Astrocyte (in vitro differentiated cells and primary cell): Measurements from ENCODE around the gene IDI2. TPM values are rescaled to one million over a fixed set of nuclear protein-coding genes. Genes with fewer than 3 reads are reported as not detected.

Experiments used
- DNase-seq: peaks from one replicate; pipeline ENCODE4 v3.0.0-alpha.2; 2010; ENCODE audit warnings: low read depth
- FAIRE-seq: peaks from 2 replicates; lab custom pipeline; 2011; peaks lifted over from hg19 to GRCh38; lab: Jason Lieb, UNC
- H2AFZ ChIP-seq: 2 replicates; pipeline ENCODE4 v1.6.0; 2012; ENCODE audit warnings: low read depth, low read length, inconsistent platforms
- H3K27ac ChIP-seq: 2 replicates; pipeline ENCODE4 v1.5.1; 2011; ENCODE audit warnings: low read depth, low read length, inconsistent platforms
- H3K27me3 ChIP-seq: 2 replicates; pipeline ENCODE4 v1.6.0; 2011; ENCODE audit warnings: low read length, inconsistent platforms; ENCODE audit not compliant: insufficient read depth
- H3K36me3 ChIP-seq: 2 replicates; pipeline ENCODE4 v1.5.1; 2011; ENCODE audit warnings: low read length, inconsistent platforms; ENCODE audit not compliant: insufficient read depth
- H3K4me1 ChIP-seq: 2 replicates; pipeline ENCODE4 v1.5.1; 2011; ENCODE audit warnings: low read length, inconsistent platforms; ENCODE audit not compliant: insufficient read depth
- H3K4me2 ChIP-seq: 2 replicates; pipeline ENCODE4 v1.6.0; 2012; ENCODE audit warnings: low read length, inconsistent platforms
- H3K4me3 ChIP-seq: 2 replicates; pipeline ENCODE4 v1.5.1; 2011; ENCODE audit warnings: low read depth, mild to moderate bottlenecking, low read length, inconsistent platforms; ENCODE audit not compliant: insufficient read depth
- H3K79me2 ChIP-seq: 2 replicates; pipeline ENCODE4 v1.6.0; 2012; ENCODE audit warnings: mild to moderate bottlenecking, low read length, inconsistent platforms; ENCODE audit not compliant: insufficient read depth
- H3K9ac ChIP-seq: 2 replicates; pipeline ENCODE4 v1.6.0; 2012; ENCODE audit warnings: mild to moderate bottlenecking, low read length, inconsistent platforms
- H3K9me3 ChIP-seq: 2 replicates; pipeline ENCODE4 v1.5.1; 2012; ENCODE audit warnings: low read depth, mild to moderate bottlenecking, low read length, inconsistent platforms; ENCODE audit not compliant: insufficient read depth
- H4K20me1 ChIP-seq: 2 replicates; pipeline ENCODE4 v1.6.0; 2012; ENCODE audit warnings: low read length, inconsistent platforms; ENCODE audit not compliant: insufficient read depth
- H3K27ac Mint-ChIP-seq: one replicate; pipeline ENCODE4 v1.8.0; 2021; ENCODE audit warnings: mild to moderate bottlenecking, mixed read lengths; ENCODE audit not compliant: unreplicated experiment
- H3K27me3 Mint-ChIP-seq: one replicate; pipeline ENCODE4 v1.8.0; 2021; ENCODE audit warnings: low read depth, mixed read lengths; ENCODE audit not compliant: unreplicated experiment
- H3K36me3 Mint-ChIP-seq: one replicate; pipeline ENCODE4 v1.8.0; 2021; ENCODE audit warnings: low read depth, mixed read lengths; ENCODE audit not compliant: unreplicated experiment
- H3K4me1 Mint-ChIP-seq: one replicate; pipeline ENCODE4 v1.8.0; 2021; ENCODE audit warnings: low read depth, mixed read lengths; ENCODE audit not compliant: unreplicated experiment
- H3K4me3 Mint-ChIP-seq: one replicate; pipeline ENCODE4 v1.8.0; 2021; ENCODE audit warnings: mild to moderate bottlenecking, moderate library complexity, mixed read lengths; ENCODE audit not compliant: unreplicated experiment
- H3K9me3 Mint-ChIP-seq: one replicate; pipeline ENCODE4 v1.8.0; 2021; ENCODE audit warnings: mild to moderate bottlenecking, mixed read lengths; ENCODE audit not compliant: unreplicated experiment
- CTCF ChIP-seq: IDR thresholded peaks from 2 replicates; pipeline ENCODE4 v1.5.1; 2011; ENCODE audit warnings: low read depth, mild to moderate bottlenecking, inconsistent platforms, low read length, moderate library complexity; ENCODE audit not compliant: insufficient read depth
- EZH2 ChIP-seq: IDR thresholded peaks from 2 replicates; pipeline ENCODE4 v1.6.1; 2012; ENCODE audit warnings: mild to moderate bottlenecking, low read length, inconsistent platforms; ENCODE audit not compliant: insufficient read depth
- total RNA-seq: library from RNA; stranded (reverse); gene quantifications from 2 replicates; pipeline ENCODE4 v1.2.1, GENCODE V29; 2021

Gene IDI2
- total RNA-seq, 1 donor from 2014 or later, result not detected

- FAIRE-seq, result peak; percentile 54
- TF ChIP-seq CTCF (no peak), EZH2 (no peak)
- H3K27ac Mint-ChIP-seq, result no peak overlapping the region
These were observed 36.5 kb upstream of the IDI2 start for GRCh38 chr10:1061930-1062774.

GRCh38 chr10:1059902-1060301 is 34.2 kb upstream of the IDI2 start:
- Histone ChIP-seq H3K79me2 (peaks cover 88% of the 10 kb centered on the region), H3K4me3 (no peak overlapping the region), H4K20me1 (peaks cover 46% of the 10 kb centered on the region), H3K27ac (no peak overlapping the region), H3K9me3 (no peaks in the 10 kb centered on the region), H3K36me3 (peaks cover 6% of the 10 kb centered on the region), H3K27me3 (no peaks in the 10 kb centered on the region), H3K4me1 (peaks cover 29% of the 10 kb centered on the region), H3K9ac (no peak overlapping the region), H3K4me2 (no peak overlapping the region), H2AFZ (no peak overlapping the region)
- Mint-ChIP-seq H3K4me1 (peaks cover 21% of the 10 kb centered on the region), H3K27me3 (no peaks in the 10 kb centered on the region), H3K36me3 (no peaks in the 10 kb centered on the region), H3K4me3 (no peak overlapping the region), H3K9me3 (no peaks in the 10 kb centered on the region), H3K27ac (peak overlapping the region; percentile 42)
- DNase-seq, result no peak
- no peak for TF ChIP-seq CTCF
- no peak for TF ChIP-seq EZH2
- no peak for FAIRE-seq

More at GRCh38 chr10:1061930-1062774, 36.5 kb upstream of the IDI2 start:
- peaks cover 24% of the 10 kb centered on the region for H3K4me1 ChIP-seq
- peak; percentile 85 for DNase-seq
- H3K9ac ChIP-seq, result peak overlapping the region; percentile 19
- peak overlapping the region; percentile 34 for H3K4me3 ChIP-seq
- Mint-ChIP-seq H3K36me3 (no peaks in the 10 kb centered on the region), H3K9me3 (no peaks in the 10 kb centered on the region), H3K27me3 (no peaks in the 10 kb centered on the region), H3K4me3 (no peak overlapping the region), H3K4me1 (peaks cover 19% of the 10 kb centered on the region)
- H3K9me3 ChIP-seq, result no peaks in the 10 kb centered on the region
- no peak overlapping the region for H2AFZ ChIP-seq
- peak overlapping the region; percentile 35 for H3K27ac ChIP-seq
- H3K36me3 ChIP-seq, result peaks cover 8% of the 10 kb centered on the region
- H3K4me2 ChIP-seq, result peak overlapping the region; percentile 73
- no peaks in the 10 kb centered on the region for H3K27me3 ChIP-seq
- H3K79me2 ChIP-seq, result peaks cover 87% of the 10 kb centered on the region
- peaks cover 43% of the 10 kb centered on the region for H4K20me1 ChIP-seq

GRCh38 chr10:1058017-1058416 is 32.4 kb upstream of the IDI2 start:
- Mint-ChIP-seq H3K27ac (peak overlapping the region; percentile 6), H3K27me3 (no peaks in the 10 kb centered on the region), H3K4me1 (peaks cover 30% of the 10 kb centered on the region), H3K9me3 (no peaks in the 10 kb centered on the region), H3K4me3 (peak overlapping the region; percentile 88), H3K36me3 (no peaks in the 10 kb centered on the region)
- Histone ChIP-seq H3K9ac (no peak overlapping the region), H3K9me3 (no peaks in the 10 kb centered on the region), H3K4me3 (no peak overlapping the region), H3K4me2 (peak overlapping the region; percentile 93), H3K36me3 (peaks cover 4% of the 10 kb centered on the region), H4K20me1 (peaks cover 44% of the 10 kb centered on the region), H3K4me1 (peaks cover 32% of the 10 kb centered on the region), H2AFZ (no peak overlapping the region), H3K27me3 (no peaks in the 10 kb centered on the region), H3K27ac (no peak overlapping the region), H3K79me2 (peaks cover 89% of the 10 kb centered on the region)
- DNase-seq (no peak), FAIRE-seq (no peak)
- TF ChIP-seq EZH2 (no peak), CTCF (no peak)
